ENCODE data around the gene FAM184B. TPM values are rescaled to one million over a fixed set of nuclear protein-coding genes. Genes with fewer than 3 reads are reported as not detected.

FAM184B gene
- total RNA-seq, 4 donors from 2014 or later, result 0.07 to 0.13 TPM; not detected in 2

- no peak for DNase-seq (ENCODE audit: low spot score in 2 of 2)
- no peak overlapping the region for H3K4me3 ChIP-seq (ENCODE audit: low read depth, poor library complexity, severe bottlenecking)
- intact Hi-C loops (cut with DNase I; ENCODE audit: low total_unique reads), result loop anchor here (10.0 kb wide), 1 partner anchor 84 kb away; no protein-coding TSS in a partner anchor
- WGBS, 2 donors, result 74 to 78% methylated on average over 7 of the region's 7 CpGs
- no peak for TF ChIP-seq POLR2A (IDR thresholded peaks at IDR 0.05)
- TF ChIP-seq CTCF (IDR thresholded peaks at IDR 0.05), result no peak
Observed at GRCh38 chr4:17639136-17639535, 142.3 kb downstream of the FAM184B start.

- peak; percentile 50 to 91 for DNase-seq (ENCODE audit: low spot score in 2 of 2)
- WGBS, 2 donors, result 60% methylated on average over 28 to 30 of the region's 32 CpGs
- intact Hi-C loops (cut with DNase I; ENCODE audit: low total_unique reads), result loop anchor here (10.0 kb wide), 1 partner anchor 82 kb away; no protein-coding TSS in a partner anchor
- TF ChIP-seq POLR2A (IDR thresholded peaks at IDR 0.05) (no peak), CTCF (IDR thresholded peaks at IDR 0.05) (no peak)
- no peak overlapping the region for H3K4me3 ChIP-seq (ENCODE audit: low read depth, poor library complexity, severe bottlenecking)
Observed at GRCh38 chr4:17636696-17637622, 144.5 kb downstream of the FAM184B start.

GRCh38 chr4:17636341-17636695, 145.1 kb downstream of the FAM184B start:
- no peak for TF ChIP-seq CTCF (IDR thresholded peaks at IDR 0.05)
- TF ChIP-seq POLR2A (IDR thresholded peaks at IDR 0.05), result no peak
- intact Hi-C loops (cut with DNase I; ENCODE audit: low total_unique reads), result loop anchor here (10.0 kb wide), 1 partner anchor 82 kb away; no protein-coding TSS in a partner anchor
- no peak overlapping the region for H3K4me3 ChIP-seq (ENCODE audit: low read depth, poor library complexity, severe bottlenecking)
- peak in 1 of 2 donors; percentile 83 for DNase-seq (ENCODE audit: low spot score in 2 of 2)
- 89 to 91% methylated on average over 17 of the region's 17 CpGs for WGBS, 2 donors

- TF ChIP-seq CTCF (IDR thresholded peaks at IDR 0.05), result no peak
- no peak for TF ChIP-seq POLR2A (IDR thresholded peaks at IDR 0.05)
- WGBS, 2 donors, result 96 to 98% methylated on average over 4 of the region's 4 CpGs
- peak in 1 of 2 donors; percentile 8 for DNase-seq (ENCODE audit: low spot score in 2 of 2)
- no peak overlapping the region for H3K4me3 ChIP-seq (ENCODE audit: low read depth, poor library complexity, severe bottlenecking)
- intact Hi-C loops (cut with DNase I; ENCODE audit: low total_unique reads), result loop anchor here (10.0 kb wide), 1 partner anchor 80 kb away; no protein-coding TSS in a partner anchor
Observed at GRCh38 chr4:17635056-17635455, 146.4 kb downstream of the FAM184B start.

GRCh38 chr4:17633600-17633999, 147.8 kb downstream of the FAM184B start:
- peak in 1 of 2 donors; percentile 68 for DNase-seq (ENCODE audit: low spot score in 2 of 2)
- 96% methylated on average over 9 of the region's 9 CpGs for WGBS, 2 donors
- intact Hi-C loops (cut with DNase I; ENCODE audit: low total_unique reads), result loop anchor here (10.0 kb wide), 1 partner anchor 79 kb away; no protein-coding TSS in a partner anchor

More at GRCh38 chr4:17633600-17633999, 147.8 kb downstream of the FAM184B start:
- TF ChIP-seq CTCF (IDR thresholded peaks at IDR 0.05) (no peak), POLR2A (IDR thresholded peaks at IDR 0.05) (no peak)
- H3K4me3 ChIP-seq (ENCODE audit: low read depth, poor library complexity, severe bottlenecking), result no peak overlapping the region

Measured in lower leg skin (tissue), 4 donors.